GM12872 (cell line): ENCODE data around the gene FCER1G.
A peak's percentile ranks its signal among the peaks of the same experiment; 100 is the strongest.

ENCODE experiments used
- TF ChIP-seq, protein P1 (sequence below): IDR thresholded peaks from 3 replicates; pipeline ENCODE4 v1.5.1; 2011; ENCODE audit warnings: low read depth, mild to moderate bottlenecking, low read length, moderate library complexity; ENCODE audit not compliant: insufficient read depth

The FCER1G gene

DNA sequence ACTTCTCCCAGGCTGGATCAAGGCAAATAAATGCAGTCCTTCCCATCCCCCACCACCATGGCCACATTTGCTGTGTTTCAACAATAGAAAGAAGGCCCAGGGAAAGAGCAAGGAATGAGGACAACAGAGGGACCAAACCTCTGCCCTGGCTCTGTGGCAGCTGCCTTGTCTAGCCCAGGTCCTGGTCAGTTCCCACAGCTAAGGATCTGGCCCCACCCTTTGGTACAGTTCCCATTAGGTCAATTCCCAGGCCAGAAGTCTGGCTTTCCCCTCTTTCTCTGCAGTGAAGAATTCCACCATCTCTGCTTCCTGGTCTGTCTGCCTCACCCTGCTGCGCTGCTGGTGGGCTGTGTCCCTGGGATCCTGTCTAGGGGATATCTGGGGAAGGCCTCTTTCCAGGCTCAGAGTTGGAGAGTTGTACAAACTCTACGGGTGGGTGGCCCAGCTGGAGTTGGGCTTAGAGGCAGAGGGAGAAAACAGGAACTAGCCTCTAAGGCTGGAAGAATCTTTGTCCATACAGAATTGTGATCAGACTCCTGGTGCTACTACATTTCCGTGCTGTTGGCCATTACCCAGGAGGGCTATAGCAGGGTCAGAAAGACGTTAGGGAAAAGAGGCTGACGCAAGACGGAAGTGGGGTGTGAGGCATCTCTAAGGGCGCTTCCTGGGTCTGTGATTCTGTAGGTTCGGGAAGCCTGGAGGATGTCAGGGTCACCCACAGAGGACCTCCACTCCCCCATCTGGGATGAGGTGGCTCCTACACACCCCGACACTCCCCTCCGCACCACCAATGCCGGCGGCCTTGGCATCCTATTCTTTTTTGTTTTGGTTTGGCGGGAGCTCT, 13.9 kb upstream of the FCER1G start:
- TF ChIP-seq, protein P1, sequence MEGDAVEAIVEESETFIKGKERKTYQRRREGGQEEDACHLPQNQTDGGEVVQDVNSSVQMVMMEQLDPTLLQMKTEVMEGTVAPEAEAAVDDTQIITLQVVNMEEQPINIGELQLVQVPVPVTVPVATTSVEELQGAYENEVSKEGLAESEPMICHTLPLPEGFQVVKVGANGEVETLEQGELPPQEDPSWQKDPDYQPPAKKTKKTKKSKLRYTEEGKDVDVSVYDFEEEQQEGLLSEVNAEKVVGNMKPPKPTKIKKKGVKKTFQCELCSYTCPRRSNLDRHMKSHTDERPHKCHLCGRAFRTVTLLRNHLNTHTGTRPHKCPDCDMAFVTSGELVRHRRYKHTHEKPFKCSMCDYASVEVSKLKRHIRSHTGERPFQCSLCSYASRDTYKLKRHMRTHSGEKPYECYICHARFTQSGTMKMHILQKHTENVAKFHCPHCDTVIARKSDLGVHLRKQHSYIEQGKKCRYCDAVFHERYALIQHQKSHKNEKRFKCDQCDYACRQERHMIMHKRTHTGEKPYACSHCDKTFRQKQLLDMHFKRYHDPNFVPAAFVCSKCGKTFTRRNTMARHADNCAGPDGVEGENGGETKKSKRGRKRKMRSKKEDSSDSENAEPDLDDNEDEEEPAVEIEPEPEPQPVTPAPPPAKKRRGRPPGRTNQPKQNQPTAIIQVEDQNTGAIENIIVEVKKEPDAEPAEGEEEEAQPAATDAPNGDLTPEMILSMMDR = no peak

DNA sequence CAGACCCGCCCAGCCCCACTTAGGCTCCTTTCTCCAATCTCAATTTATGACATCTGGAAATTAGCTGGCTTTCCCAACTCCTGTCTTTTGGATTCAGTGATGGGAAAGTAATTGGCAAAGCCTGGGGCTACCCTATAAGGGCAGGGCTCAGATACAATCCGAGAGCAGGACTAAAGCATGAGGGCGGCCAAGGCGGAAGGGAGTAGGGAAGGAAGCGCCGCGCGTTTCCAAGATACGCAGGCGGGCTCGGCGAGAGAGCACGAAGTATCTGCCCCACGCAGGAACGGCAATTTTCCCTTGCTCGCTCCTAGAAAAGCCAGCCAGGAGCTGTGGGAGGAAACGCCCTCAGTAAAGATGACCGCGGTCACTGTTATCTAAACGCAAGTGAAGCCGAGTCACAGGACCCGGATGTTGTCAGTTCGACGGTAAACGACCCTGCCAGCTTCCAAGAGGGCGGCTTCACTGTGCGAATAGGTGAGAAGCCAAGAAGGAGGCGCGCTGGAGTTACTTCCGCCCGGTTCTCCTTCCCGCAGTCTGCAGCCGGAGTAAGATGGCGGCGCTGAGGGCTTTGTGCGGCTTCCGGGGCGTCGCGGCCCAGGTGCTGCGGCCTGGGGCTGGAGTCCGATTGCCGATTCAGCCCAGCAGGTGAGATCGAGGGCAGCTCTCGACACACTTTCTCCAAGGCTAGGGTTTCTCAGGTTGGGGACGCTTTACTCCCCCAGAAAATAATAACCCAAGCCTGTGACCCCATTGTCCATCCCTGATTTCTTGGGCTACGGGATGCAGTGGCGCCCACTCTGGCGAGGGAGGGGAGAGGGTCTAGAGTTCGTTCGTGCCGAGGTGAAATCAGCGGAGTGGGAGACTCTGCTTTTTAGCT, 13.0 kb upstream of the FCER1G start, which contains the start of gene NDUFS2:
Gene NDUFS2 (plus strand): TSS at position 532 of the 877 bp plus-strand sequence. CDS start 19 bp downstream, at position 551.
- TF ChIP-seq, protein P1 = peak; percentile 37; the same call in 2 of the 3 replicates

DNA sequence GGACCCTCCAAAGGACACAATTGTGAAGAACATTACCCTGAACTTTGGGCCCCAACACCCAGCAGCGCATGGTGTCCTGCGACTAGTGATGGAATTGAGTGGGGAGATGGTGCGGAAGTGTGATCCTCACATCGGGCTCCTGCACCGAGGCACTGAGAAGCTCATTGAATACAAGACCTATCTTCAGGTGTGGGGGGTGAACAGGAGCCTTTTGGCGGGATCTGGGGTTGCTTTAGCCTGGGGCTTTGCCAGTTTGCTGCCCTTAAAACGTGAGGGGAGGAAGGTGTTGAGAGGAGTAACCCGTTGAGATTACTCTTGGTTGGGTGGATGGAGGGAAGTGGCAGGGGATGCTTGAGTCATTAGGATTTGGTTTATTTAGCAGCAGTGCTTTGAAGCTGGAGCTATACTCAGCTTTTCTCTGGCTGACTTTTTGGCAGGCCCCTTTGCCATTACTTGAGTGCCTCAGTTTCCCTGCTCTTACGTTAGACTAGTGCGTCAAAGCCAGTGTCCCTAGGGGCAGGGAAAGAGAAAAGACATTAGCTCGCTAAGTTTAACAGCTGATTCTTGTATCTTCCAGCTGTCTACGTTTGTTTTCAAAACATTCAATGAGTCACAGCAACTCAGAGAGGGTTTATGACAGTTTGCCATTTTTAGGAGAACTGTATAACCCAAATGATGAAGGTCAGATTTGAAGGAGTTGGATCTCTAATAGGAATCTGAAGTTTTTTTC, 8.5 kb upstream of the FCER1G start:
- TF ChIP-seq, protein P1 = no peak

DNA sequence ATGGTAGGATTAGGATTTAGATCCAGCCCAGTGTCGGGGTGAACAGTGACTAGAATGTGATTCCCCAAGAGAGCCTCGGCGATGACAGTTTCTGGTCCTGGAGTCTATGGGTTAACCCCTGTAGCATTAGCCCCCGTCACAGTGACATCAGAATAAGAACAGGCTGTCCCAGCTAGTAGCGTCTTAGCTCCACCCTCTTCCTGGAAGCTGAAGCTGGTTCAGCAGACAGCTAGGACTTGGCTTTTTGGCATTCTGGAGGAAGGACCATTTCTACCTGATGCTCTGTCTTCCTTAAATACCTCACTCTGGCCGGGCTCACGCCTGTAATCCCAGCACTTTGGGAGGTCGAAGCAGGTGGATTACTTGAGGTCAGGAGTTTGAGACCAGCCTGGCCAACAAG, 7.9 kb upstream of the FCER1G start:
- TF ChIP-seq, protein P1 = no peak

DNA sequence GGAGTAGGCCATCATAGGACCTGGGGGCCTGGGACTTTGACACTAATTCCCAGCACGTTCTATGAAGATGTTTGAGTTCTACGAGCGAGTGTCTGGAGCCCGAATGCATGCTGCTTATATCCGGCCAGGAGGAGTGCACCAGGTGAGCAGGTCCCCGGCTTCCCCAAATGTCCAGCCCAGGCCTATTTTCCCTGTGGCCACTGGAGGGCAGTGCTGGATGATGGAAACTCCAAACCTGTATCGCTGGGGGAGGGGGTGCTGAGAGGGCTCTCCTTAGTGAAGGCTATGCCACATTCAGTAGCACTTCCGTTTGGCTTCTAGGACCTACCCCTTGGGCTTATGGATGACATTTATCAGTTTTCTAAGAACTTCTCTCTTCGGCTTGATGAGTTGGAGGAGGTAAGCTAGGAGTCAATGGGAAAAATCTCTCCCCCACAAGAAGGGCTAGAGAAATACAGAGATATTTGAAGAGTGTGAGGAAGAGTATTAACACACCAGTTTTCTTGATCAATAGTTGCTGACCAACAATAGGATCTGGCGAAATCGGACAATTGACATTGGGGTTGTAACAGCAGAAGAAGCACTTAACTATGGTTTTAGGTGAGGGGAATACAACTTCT, 5.2 kb upstream of the FCER1G start:
- TF ChIP-seq, protein P1 = peak; percentile 95

DNA sequence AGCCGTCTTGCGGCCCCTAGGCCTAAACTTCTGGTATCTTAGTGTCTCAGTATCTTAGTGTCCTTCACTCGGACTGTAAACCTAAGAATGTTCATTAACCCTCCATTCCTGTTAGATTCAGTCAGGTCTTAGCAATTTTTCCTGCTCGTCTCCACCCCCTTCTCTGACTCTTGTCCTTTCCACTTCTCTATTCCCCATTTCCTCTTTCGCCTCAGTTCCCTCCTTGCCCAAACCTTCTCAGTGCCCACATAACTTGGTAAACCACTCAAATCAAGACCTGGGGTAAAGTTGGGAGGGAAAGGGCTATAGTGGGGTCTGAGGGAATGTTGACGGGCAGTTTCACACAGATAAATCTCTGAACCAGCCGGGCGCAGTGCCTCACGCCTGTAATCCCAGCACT, 726 bp upstream of the FCER1G start:
- TF ChIP-seq, protein P1 = no peak
